Caki2 (cell line): ENCODE data around the gene RANBP1. TPM values are rescaled to one million over a fixed set of nuclear protein-coding genes. Genes with fewer than 3 reads are reported as not detected.
A peak's percentile ranks its signal among the peaks of the same experiment; 100 is the strongest.

Source experiments
- DNase-seq: peaks from one replicate; pipeline ENCODE4 v3.0.0-alpha.2; 2015; ENCODE audit warnings: low read depth
- in situ Hi-C: cut with HindIII; loops from 2 replicates; pipeline ENCODE4 v1.10.0; 2016; ENCODE audit warnings: low sequenced_read_pairs, low pct_unique_long_range_greater_than_20kb, mixed read lengths
- total RNA-seq: library from RNA; depleted of rRNA; stranded (reverse); fragments of >200 nt; shearing (Covaris generic); gene quantifications from 2 replicates; pipeline ENCODE4 v1.2.3, GENCODE V29; 2014; ENCODE audit warnings: low replicate concordance

Gene RANBP1
- total RNA-seq, 1 experiment from 2014 or later, result 816 TPM

DNA sequence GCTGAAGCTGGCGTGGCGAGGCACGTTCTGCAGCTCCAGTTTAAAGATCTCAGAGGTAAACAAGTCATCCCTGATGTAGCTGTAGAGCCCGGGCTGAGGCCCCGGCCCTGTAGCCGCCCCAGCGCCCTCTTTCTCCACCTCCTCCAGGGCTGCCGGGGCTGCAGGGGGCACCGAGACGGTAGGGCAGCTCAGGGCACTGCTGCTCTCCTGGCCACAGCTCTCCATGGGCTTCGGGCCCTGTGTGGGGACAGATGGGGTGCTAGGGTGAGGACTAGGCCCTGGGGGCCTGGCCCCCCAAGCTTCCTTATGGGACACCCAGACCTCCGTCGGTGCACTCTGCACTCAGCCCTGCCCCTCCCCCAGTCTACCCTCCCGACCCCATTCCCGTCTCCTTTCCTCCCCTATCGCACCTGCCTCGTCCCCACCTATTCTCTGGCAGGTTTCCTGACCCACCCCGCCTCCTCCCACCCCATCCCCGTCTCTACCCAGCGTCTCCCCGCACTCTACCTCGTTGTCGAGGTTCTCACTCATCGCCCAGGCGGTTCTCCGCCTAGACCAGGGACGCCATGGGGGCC lies 559 bp downstream of the RANBP1 start:
- in situ Hi-C loops, result no loop called here
- no peak for DNase-seq

DNA sequence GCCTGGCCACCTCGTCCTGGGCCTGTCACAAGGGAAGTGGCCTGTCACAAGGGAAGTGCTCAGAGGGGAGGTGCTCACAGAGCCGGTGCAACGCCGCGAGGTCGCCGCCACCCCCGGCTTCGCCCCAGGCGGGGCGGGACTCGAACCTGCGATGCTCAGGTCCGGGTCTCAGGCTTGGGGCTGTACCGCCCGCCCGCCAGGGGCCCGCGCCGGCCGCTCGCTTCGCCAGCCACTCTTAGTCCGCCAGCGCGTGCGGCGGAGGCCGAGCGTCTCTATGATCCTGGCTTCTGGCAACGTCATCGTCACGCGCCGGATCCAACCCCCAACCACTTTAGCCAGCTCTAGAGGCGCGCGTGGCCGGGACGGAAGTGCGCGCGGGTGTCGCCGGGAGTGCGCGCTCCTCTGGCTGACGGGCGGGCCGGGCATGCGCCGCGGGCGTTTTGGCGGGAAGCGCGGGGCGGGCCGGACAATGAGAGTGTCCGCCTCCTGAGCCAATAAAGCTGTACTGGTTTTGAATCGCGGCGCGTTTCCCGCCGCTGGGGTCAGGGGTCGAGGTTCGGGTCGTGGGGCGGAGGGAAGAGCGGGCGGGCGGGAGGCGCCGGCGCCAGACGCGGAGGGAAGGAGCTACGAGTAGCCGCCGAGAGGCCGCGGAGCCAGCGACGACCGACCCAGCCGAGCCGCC lies 1.2 kb downstream of the RANBP1 start, which contains the start of gene TRMT2A:
Gene TRMT2A (minus strand): TSS at position 276 of the 682 bp plus-strand sequence. CDS start 320 bp downstream, outside the sequence.
- in situ Hi-C loops, result no loop called here

DNA sequence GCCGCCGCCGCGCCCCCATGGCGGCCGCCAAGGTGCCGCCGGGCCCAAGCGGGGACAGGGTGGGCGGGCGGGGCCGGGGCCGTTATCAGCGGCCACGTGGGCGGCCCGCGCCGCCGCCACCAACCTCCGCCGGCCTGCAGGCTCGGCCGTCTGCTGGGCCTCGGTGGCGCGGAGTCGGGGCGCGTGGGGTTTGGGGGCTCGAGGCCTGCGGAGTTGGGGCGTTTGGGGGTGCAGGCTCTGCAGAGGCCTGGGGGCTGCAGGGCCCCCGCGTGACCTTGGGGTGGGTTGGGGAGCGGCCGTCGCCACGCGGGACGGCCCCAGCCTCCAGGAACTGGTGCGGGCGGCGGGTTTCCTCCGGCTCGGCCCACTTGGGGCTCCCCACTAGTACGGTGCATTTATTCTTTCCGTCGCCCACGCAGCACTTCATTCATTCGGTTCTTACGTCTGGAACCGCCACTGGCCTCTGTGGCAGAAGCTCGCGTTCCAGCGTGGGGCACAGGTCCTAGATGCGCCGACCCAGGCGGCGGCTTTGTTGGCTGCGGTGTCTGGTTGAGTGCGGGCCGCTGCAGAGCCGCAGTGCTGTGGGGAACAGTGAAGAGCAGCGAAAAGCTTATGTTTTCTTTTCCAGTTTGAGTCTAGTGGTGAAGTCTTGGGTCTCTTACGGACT lies 1.9 kb downstream of the RANBP1 start:
- in situ Hi-C loops, result no loop called here
- DNase-seq, result no peak

More for the DNA sequence above, 1.2 kb downstream of the RANBP1 start, which contains the start of gene TRMT2A:
- DNase-seq, result peak; percentile 98

DNA sequence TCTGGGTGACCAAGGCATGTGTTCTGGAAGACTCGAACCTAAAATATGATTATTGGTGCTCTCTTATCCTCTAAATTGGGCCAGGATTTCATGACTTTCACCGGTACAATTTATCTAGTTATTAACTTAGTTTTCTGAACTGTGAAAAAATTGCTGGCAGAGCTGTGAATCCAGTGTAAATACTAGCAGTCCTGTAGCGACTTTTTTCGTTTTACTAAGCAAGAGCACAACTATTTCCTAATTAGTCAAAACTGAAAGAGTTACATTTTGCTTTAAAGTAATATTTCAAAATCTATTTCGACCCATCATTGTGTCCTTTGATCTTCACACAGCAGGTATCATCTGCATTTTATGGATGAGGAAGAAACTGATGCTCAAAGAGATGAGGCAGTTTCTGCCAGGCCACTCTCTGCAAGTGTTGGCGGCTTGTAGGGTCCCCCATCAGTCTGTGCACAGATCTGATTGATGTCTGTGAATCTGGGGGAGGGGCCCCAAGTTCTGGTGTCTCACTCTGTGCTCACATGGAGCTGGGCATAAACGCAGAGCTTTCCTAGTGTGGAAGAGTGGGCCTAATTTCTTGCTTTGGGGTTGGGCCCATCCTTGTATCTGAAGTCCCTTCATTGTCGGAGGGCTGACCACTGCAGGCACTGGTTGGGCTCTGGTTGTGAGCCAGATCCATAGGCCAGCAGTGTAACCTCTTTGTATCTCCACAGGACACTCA lies 2.6 kb downstream of the RANBP1 start:
- in situ Hi-C loops, result no loop called here
- DNase-seq, result no peak

DNA sequence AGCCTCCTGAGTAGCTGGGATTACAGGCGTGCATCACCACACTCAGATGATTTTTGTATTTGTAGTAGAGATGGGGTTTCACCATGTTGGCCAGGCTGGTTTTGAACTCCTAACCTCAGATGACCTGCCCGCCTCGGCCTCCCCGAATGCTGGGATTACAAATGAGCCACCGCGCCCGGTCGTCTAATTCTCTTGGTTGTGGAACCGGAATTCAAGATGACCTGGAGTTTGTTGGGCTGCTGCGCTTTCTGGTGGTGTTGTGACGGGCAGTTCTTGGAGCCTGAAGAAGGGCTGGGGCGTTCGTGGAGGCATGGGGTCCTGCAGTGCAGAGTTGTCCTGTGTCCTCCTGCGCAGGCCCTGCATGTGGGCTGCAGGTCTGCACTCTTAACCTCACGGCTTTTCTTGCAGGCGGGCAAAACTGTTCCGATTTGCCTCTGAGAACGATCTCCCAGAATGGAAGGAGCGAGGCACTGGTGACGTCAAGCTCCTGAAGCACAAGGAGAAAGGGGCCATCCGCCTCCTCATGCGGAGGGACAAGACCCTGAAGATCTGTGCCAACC lies 6.0 kb downstream of the RANBP1 start:
- in situ Hi-C loops, result no loop called here

DNA sequence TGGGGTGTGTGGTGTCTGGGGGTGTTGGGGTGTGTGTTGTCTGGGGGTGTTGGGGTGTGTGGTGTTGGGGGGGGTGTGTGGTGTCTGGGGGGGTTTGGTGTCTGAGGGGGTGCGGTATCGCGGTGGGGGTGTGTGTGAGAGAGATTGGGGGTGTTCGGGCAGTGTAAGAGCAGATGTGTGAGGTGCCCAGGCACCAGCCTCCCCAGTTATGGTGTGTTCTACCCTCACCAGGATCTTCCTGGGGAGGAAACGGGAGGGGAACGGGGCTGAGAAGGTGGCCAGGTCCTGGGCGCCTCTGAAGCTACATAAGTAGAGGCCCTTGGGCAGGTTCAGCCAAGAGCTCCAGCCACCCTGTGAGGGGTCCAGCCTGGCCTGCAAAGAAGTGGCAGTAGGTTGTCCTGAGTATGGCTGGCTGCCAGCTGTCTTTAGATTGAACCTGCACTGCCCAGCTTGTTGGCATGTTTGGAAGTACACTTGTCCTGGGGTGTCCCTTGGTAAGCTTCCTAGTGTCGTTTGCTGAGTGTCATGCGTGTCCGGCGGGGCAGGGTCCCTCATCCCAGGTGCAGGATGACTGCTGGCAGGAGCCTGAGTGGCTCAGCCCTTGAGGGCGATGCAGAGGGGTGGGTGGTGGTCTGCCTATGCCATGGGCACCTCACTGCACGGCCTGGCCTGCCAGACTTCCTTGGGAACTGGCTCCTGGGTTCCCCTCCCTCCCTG lies 7.6 kb downstream of the RANBP1 start:
- in situ Hi-C loops, result no loop called here
- no peak for DNase-seq

More for the DNA sequence above, 6.0 kb downstream of the RANBP1 start:
- no peak for DNase-seq

DNA sequence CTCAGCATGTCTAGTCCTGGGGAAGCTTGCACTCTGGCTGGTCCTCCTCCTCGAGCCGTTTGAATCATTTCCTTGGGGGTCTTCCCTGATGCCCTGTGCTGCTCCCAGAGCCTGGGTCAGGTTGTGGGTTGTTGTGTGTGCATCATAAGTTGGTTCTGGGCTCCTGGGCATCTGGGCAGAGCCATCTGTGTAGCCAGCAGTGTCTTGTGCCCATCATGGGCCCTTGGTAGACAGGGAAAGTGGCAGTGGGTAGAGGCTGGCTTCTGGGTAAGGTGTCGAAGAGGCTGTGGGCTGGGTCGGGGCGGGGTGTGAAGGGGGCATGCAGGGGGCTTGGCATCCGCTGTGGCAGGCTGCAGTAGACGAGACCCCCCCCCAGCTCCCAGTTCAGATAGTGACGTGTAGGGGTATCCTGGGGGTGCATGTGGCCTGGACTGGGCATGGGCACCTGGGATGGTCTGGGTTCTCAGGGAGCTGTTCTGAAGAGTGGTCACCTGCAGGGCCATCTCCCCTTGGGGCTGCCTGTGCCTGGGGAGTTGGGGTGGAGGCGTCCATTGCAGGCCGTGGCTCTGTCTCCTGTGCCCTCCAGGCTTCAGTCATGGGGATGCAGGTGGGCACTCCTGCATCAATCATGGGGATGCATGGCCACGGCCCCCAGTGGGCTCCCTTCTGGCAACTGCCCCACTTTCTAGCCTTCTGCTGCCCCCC lies 8.3 kb downstream of the RANBP1 start:
- in situ Hi-C loops, result no loop called here
- DNase-seq, result no peak

DNA sequence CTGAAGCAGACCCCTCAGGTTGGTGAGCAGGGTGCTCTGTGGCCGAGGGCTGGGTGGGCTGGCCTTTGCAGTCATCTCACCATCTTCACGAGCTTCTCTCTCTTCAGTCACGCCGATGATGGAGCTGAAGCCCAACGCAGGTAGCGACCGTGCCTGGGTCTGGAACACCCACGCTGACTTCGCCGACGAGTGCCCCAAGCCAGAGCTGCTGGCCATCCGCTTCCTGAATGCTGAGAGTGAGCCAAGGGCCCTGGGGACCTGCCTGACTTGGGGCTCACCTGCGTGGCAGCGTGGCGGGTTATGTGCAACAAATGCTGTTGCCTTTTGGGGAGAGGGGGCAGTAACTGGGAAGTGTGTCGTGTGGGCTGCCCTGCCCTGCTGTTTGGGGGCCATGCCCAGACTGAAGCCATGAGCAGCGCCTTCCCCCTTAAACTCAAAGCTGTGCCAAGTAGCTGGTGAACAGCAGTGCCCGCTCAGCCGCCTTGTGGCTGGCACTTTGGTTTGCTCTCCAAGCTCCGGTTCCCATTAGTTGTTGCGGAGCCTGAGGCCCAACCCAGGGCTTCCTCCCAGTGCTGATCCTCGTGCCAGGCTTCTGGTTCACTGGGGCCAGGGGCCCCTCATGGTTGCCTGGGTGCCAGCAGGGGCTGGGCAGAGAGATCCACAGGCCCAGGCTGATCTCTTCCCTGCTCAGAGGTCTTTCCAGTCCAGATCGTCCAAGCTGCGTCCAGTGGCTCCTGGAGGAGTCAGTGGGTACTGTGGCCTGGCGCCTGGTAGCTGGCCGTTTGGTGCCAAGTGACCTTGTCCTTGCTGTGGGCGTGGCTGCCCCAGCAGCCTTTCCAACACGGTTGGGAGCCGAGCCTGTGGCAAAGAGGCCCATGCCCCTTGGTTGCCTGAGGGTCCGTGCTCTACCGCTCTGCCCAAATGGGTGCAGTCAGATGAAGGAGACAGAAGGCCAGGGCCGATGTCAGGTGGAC lies 9.6 kb downstream of the RANBP1 start:
- in situ Hi-C loops, result no loop called here
- no peak for DNase-seq

DNA sequence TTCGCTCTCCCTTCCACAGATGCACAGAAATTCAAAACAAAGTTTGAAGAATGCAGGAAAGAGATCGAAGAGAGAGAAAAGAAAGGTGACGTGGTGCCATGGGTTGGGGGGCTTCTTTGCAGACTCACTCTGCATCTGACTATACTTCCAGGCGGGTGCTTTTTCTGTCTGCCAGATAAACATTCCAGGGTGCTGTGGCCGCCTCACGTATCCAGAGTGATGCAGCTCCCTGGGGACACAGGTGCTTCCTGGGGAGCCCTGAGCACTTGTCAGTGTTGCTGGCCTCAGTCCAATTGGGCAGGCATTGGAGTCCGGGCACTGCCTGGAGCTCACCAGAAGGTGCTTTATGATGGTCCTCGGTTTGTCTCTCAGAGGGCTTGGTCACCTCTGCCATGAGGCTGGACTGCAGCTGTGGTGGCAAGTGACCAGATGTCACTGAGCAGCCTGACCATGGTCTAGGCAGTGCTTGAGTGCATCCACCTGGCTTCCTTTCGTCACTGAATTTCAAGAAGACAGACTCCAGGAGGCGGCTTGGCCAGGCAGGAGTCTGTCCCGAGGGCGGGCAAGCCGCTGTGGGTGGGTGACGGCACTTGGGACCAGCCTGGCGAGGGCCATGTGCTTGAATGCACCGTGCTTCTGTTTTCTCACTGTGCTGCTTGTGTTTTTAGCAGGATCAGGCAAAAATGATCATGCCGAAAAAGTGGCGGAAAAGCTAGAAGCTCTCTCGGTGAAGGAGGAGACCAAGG lies 10.6 kb downstream of the RANBP1 start:
- in situ Hi-C loops, result no loop called here
- DNase-seq, result no peak

DNA sequence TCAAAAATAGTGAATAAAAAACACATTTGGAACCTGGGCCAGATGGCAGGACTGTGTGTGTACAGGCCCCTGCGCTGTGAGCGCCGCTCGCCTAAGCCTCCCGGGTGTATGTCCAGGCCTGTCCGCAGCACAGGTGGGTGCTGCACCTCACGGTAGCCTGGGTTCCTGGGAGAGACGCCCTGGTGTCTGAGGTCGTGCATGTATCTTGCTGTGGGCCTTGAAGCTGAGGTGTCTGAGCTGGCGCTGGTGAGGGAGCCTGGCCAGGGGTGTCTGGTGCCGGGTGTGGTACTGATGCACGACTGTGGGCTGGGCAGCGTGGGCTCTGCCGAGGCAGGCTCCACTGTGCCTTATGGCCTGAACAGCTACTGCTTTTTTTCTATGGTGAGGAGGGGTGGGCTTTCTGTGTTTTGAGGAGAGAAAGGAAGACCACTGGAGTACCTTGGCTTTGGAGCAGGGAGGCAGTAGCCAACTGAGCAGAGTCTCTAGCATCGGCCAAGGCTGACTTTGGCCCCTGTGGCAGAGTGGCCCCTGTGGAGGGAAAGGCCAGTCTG lies 11.5 kb downstream of the RANBP1 start:
- in situ Hi-C loops, result no loop called here
- DNase-seq, result no peak

DNA sequence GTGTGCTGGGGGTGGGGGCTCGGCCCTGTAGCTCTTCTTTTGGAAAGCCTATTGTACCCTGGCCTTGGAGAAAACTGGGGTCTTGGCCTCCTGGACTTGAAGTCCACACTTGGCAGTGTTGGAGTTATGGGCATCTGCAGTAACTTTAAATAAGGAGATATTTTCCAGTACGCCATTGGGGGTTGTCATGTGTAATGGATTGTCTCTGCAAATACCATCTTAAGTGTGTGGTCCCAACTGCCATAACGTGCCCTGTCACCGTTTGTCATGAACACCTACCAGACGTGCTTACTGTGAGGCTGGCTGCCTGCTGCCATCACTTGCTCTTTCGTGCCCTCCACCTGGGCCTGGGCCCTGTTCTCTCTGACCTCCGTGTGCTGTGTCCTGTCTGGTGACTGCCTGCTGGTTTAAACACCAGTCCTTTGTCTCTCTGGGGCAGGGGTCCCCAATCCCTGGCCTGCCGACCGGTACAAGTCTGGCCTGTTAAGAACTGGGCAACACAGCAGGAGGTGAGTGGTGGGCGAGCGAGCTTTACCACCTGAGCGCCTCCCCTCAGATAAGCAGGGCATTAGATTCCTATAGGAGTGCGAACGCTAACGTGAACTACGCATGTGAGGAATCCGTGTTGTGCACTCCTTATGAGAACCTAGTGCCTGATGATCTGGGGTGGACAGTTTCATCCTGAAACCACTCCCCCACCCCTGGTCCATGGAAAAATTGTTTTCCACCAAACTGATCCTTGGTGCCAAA lies 12.1 kb downstream of the RANBP1 start:
- in situ Hi-C loops, result no loop called here

DNA sequence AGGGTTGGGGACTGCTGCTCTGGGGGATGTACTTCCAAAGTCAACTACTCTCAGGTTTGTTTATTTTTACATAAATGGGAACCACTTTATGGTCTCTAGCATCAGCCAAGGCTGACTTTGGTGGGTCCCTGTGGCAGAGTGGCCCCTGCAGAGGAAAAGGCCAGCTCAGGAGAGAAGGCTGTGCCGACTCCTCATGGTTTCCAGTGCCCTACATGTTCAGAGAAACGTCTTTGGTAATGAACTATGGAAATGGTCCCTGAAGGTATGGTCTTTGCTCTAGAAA lies 12.7 kb downstream of the RANBP1 start:
- in situ Hi-C loops, result no loop called here
- no peak for DNase-seq

More for the DNA sequence above, 12.1 kb downstream of the RANBP1 start:
- DNase-seq, result no peak

DNA sequence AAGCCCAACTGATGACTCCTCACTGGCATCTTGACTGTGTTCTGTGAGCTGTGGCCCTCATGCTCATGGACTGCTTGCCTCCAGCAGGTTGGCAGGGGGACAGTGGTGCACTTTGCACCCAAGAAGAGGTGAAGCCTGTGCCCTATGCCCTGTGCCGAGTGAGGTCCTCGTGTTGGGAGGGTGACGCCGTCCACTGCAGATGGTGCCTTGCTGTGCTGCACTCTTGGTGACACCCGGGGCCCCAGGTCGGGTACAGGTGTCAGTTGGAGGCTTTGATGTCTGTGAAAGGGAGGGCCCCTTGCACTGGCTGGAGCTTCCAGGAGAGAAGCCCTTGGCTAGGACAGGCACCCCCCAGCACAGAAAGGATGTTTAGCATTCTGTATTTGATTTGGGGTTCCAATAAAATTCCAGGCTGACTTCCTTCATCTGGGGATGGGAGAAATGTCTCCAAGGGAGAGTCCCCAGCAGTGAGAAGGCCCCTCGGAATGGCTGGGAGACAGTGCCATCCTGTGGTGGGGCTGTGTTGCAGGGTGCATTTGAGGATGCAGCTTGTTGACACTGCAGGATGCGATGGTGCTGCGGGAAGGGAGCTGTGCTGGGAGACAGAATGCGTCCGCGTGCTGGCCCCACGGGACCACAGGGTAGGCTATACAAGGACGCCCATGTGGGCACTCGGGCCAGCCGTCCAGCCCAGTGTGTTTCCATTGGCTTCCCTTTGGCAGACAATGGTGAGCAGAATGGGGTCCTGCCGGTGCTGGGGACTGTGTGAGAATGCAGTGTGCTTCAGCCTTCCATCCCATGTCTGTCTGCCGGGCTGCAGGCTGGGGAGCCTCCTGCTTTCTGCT lies 13.2 kb downstream of the RANBP1 start:
- no peak for DNase-seq
- in situ Hi-C loops, result no loop called here

DNA sequence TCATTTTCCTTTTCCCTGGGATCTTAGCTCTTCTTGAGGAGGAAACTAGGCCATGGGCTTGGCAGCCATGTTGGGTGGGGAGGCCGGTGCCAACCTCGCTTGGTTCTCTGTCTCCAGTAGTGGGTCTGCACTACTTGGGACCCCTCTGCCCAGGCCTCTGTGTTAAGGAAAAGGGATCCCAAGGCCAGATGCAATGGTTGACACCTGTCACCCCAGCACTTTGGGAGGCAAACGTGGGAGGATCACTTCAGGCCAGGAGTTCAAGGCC lies 13.8 kb downstream of the RANBP1 start:
- DNase-seq, result no peak
- in situ Hi-C loops, result no loop called here
